ENCODE results near the gene LURAP1L. TPM values are rescaled to one million over a fixed set of nuclear protein-coding genes. Genes with fewer than 3 reads are reported as not detected.

Gene LURAP1L
- total RNA-seq, 1 donor from 2014 or later = 13.3 TPM

- DNase-seq (ENCODE audit: low read depth) (no peak), FAIRE-seq (no peak)
- no peaks in the 10 kb centered on the region for H3K4me1 ChIP-seq (ENCODE audit: insufficient read depth, low read length)
- H3K27ac ChIP-seq (ENCODE audit: low read depth, low read length) = no peak overlapping the region
- no peak overlapping the region for H3K4me3 ChIP-seq (ENCODE audit: insufficient read depth, low read depth, low read length)
- Mint-ChIP-seq H3K36me3 (ENCODE audit: low read depth, unreplicated experiment) (peaks cover 2% of the 10 kb centered on the region), H3K9me3 (ENCODE audit: unreplicated experiment) (no peaks in the 10 kb centered on the region), H3K27me3 (ENCODE audit: low read depth, unreplicated experiment) (no peaks in the 10 kb centered on the region), H3K4me1 (ENCODE audit: low read depth, unreplicated experiment) (peaks cover 16% of the 10 kb centered on the region), H3K27ac (ENCODE audit: unreplicated experiment) (no peak overlapping the region), H3K4me3 (ENCODE audit: unreplicated experiment) (no peak overlapping the region)
- TF ChIP-seq CTCF (IDR thresholded peaks at IDR 0.05; ENCODE audit: insufficient read depth, low read depth, low read length) (no peak), EZH2 (IDR thresholded peaks at IDR 0.05; ENCODE audit: insufficient read depth, low read length) (no peak)
- no peaks in the 10 kb centered on the region for H3K36me3 ChIP-seq (ENCODE audit: insufficient read depth, low read length)
- H3K27me3 ChIP-seq (ENCODE audit: insufficient read depth, low read length) = no peaks in the 10 kb centered on the region
- H3K9me3 ChIP-seq (ENCODE audit: insufficient read depth, low read depth, low read length) = no peaks in the 10 kb centered on the region
- H4K20me1 ChIP-seq (ENCODE audit: insufficient read depth, low read length) = no peaks in the 10 kb centered on the region
- no peak overlapping the region for H2AFZ ChIP-seq (ENCODE audit: low read depth, low read length)
- H3K4me2 ChIP-seq (ENCODE audit: low read length) = no peak overlapping the region
- no peak overlapping the region for H3K9ac ChIP-seq (ENCODE audit: low read length)
- H3K79me2 ChIP-seq (ENCODE audit: insufficient read depth, low read length) = no peaks in the 10 kb centered on the region
These were observed 21.8 kb downstream of the LURAP1L start for GRCh38 chr9:12796601-12797000.

GRCh38 chr9:12797037-12797436 is 22.2 kb downstream of the LURAP1L start:
- FAIRE-seq (no peak), DNase-seq (ENCODE audit: low read depth) (no peak)
- Histone ChIP-seq H3K4me1 (ENCODE audit: insufficient read depth, low read length) (no peaks in the 10 kb centered on the region), H3K9me3 (ENCODE audit: insufficient read depth, low read depth, low read length) (no peaks in the 10 kb centered on the region), H2AFZ (ENCODE audit: low read depth, low read length) (no peak overlapping the region), H3K4me3 (ENCODE audit: insufficient read depth, low read depth, low read length) (no peak overlapping the region), H3K9ac (ENCODE audit: low read length) (no peak overlapping the region), H4K20me1 (ENCODE audit: insufficient read depth, low read length) (no peaks in the 10 kb centered on the region), H3K79me2 (ENCODE audit: insufficient read depth, low read length) (no peaks in the 10 kb centered on the region), H3K27ac (ENCODE audit: low read depth, low read length) (no peak overlapping the region), H3K27me3 (ENCODE audit: insufficient read depth, low read length) (no peaks in the 10 kb centered on the region), H3K36me3 (ENCODE audit: insufficient read depth, low read length) (no peaks in the 10 kb centered on the region), H3K4me2 (ENCODE audit: low read length) (no peak overlapping the region)
- Mint-ChIP-seq H3K9me3 (ENCODE audit: unreplicated experiment) (no peaks in the 10 kb centered on the region), H3K27ac (ENCODE audit: unreplicated experiment) (peak overlapping the region; percentile 42), H3K36me3 (ENCODE audit: low read depth, unreplicated experiment) (peaks cover 4% of the 10 kb centered on the region), H3K4me3 (ENCODE audit: unreplicated experiment) (no peak overlapping the region), H3K27me3 (ENCODE audit: low read depth, unreplicated experiment) (no peaks in the 10 kb centered on the region), H3K4me1 (ENCODE audit: low read depth, unreplicated experiment) (peaks cover 16% of the 10 kb centered on the region)
- TF ChIP-seq EZH2 (IDR thresholded peaks at IDR 0.05; ENCODE audit: insufficient read depth, low read length) (no peak), CTCF (IDR thresholded peaks at IDR 0.05; ENCODE audit: insufficient read depth, low read depth, low read length) (no peak)

- no peak for FAIRE-seq
- no peaks in the 10 kb centered on the region for H3K27me3 Mint-ChIP-seq (ENCODE audit: low read depth, unreplicated experiment)
- Histone ChIP-seq H4K20me1 (ENCODE audit: insufficient read depth, low read length) (no peaks in the 10 kb centered on the region), H3K9me3 (ENCODE audit: insufficient read depth, low read depth, low read length) (no peaks in the 10 kb centered on the region), H2AFZ (ENCODE audit: low read depth, low read length) (no peak overlapping the region), H3K27me3 (ENCODE audit: insufficient read depth, low read length) (no peaks in the 10 kb centered on the region), H3K79me2 (ENCODE audit: insufficient read depth, low read length) (no peaks in the 10 kb centered on the region), H3K4me2 (ENCODE audit: low read length) (no peak overlapping the region), H3K4me3 (ENCODE audit: insufficient read depth, low read depth, low read length) (no peak overlapping the region), H3K27ac (ENCODE audit: low read depth, low read length) (no peak overlapping the region), H3K36me3 (ENCODE audit: insufficient read depth, low read length) (no peaks in the 10 kb centered on the region), H3K9ac (ENCODE audit: low read length) (no peak overlapping the region), H3K4me1 (ENCODE audit: insufficient read depth, low read length) (no peaks in the 10 kb centered on the region)
- no peak for DNase-seq (ENCODE audit: low read depth)
- no peak overlapping the region for H3K4me3 Mint-ChIP-seq (ENCODE audit: unreplicated experiment)
- peak overlapping the region; percentile 20 for H3K27ac Mint-ChIP-seq (ENCODE audit: unreplicated experiment)
- TF ChIP-seq CTCF (IDR thresholded peaks at IDR 0.05; ENCODE audit: insufficient read depth, low read depth, low read length) = no peak
- no peak for TF ChIP-seq EZH2 (IDR thresholded peaks at IDR 0.05; ENCODE audit: insufficient read depth, low read length)
- H3K36me3 Mint-ChIP-seq (ENCODE audit: low read depth, unreplicated experiment) = peaks cover 6% of the 10 kb centered on the region
- H3K4me1 Mint-ChIP-seq (ENCODE audit: low read depth, unreplicated experiment) = peaks cover 16% of the 10 kb centered on the region
- H3K9me3 Mint-ChIP-seq (ENCODE audit: unreplicated experiment) = no peaks in the 10 kb centered on the region
These were observed 23.4 kb downstream of the LURAP1L start for GRCh38 chr9:12798066-12798770.
